Uterus (tissue), 2 donors: ENCODE measurements around the gene GAREM1.

Experiments
- POLR2A ChIP-seq, 2 donors: fragments of 450-650 bp; IDR thresholded peaks; one replicate each; pipeline ENCODE4 v1.6.1; 2016; ENCODE audit warnings: antibody characterized with exemption in 2 of 2, mild to moderate bottlenecking in 1 of 2, moderate library complexity in 1 of 2
- TF ChIP-seq, protein P1 (sequence below), 4 experiments: fragments of 200-600 bp in 2 of 4; fragments of 450-650 bp in 2 of 4; sonication (generic) in 2 of 4; IDR thresholded peaks; one replicate each; pipeline ENCODE4 v1.5.1; 2016 to 2019; ENCODE audit warnings: antibody characterized with exemption in 4 of 4, mild to moderate bottlenecking in 2 of 4, moderate library complexity in 1 of 4

GRCh38 chr18:32296851-32297250, 173.8 kb downstream of the GAREM1 start:
- TF ChIP-seq, protein P1, sequence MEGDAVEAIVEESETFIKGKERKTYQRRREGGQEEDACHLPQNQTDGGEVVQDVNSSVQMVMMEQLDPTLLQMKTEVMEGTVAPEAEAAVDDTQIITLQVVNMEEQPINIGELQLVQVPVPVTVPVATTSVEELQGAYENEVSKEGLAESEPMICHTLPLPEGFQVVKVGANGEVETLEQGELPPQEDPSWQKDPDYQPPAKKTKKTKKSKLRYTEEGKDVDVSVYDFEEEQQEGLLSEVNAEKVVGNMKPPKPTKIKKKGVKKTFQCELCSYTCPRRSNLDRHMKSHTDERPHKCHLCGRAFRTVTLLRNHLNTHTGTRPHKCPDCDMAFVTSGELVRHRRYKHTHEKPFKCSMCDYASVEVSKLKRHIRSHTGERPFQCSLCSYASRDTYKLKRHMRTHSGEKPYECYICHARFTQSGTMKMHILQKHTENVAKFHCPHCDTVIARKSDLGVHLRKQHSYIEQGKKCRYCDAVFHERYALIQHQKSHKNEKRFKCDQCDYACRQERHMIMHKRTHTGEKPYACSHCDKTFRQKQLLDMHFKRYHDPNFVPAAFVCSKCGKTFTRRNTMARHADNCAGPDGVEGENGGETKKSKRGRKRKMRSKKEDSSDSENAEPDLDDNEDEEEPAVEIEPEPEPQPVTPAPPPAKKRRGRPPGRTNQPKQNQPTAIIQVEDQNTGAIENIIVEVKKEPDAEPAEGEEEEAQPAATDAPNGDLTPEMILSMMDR (IDR thresholded peaks at IDR 0.05): no peak
- no peak for TF ChIP-seq POLR2A (IDR thresholded peaks at IDR 0.05)
